Right lobe of liver (tissue), 4 donors: ENCODE measurements around the gene GABRG3.

Source experiments
- POLR2A ChIP-seq: fragments of 450-650 bp; IDR thresholded peaks from one replicate; pipeline ENCODE4 v1.6.1; 2017; ENCODE audit warnings: antibody characterized with exemption, mild to moderate bottlenecking
- TF ChIP-seq, protein P1 (sequence below), 4 donors: fragments of 200-600 bp in 3 of 4; fragments of 450-650 bp in 1 of 4; IDR thresholded peaks; one replicate each; pipeline versions ENCODE4 v1.5.1 to v1.8.0; 2016 to 2022; ENCODE audit warnings: antibody characterized with exemption in 4 of 4, mild to moderate bottlenecking in 2 of 4
- donor health status: DM: no; HTN: no; CAD: no.
- donor health status: DM: no; HTN: no; CAD: no.
- donor health status: DM: no; HTN: yes; CAD: no.

DNA sequence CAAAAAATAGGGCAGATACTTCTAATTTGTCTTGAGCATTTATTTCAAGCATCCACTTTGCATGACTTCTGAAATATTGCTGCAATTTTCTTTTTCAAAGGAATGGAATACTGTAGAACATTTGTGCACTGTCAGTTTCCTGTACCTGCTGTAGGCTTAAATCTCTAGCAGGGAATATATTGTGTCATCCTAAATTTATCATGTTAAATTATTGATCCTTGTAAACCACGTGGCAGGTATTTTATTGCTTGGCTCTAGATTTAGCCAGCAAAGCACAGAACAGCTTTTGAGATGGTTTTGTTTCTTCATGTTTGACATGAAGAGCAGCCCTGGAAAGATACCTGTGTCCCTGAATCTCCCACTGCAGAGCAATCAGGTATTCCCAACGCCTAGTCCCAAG is 470.1 kb downstream of the GABRG3 start:
- TF ChIP-seq, protein P1, sequence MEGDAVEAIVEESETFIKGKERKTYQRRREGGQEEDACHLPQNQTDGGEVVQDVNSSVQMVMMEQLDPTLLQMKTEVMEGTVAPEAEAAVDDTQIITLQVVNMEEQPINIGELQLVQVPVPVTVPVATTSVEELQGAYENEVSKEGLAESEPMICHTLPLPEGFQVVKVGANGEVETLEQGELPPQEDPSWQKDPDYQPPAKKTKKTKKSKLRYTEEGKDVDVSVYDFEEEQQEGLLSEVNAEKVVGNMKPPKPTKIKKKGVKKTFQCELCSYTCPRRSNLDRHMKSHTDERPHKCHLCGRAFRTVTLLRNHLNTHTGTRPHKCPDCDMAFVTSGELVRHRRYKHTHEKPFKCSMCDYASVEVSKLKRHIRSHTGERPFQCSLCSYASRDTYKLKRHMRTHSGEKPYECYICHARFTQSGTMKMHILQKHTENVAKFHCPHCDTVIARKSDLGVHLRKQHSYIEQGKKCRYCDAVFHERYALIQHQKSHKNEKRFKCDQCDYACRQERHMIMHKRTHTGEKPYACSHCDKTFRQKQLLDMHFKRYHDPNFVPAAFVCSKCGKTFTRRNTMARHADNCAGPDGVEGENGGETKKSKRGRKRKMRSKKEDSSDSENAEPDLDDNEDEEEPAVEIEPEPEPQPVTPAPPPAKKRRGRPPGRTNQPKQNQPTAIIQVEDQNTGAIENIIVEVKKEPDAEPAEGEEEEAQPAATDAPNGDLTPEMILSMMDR (IDR thresholded peaks at IDR 0.05), result no peak
- TF ChIP-seq POLR2A, result no peak
